ENCODE measurements around the gene RASGRF2. TPM values are rescaled to one million over a fixed set of nuclear protein-coding genes. Genes with fewer than 3 reads are reported as not detected.

Gene RASGRF2
- total RNA-seq (ENCODE audit: unreplicated experiment), result 2.5 TPM
- long read RNA-seq, partial matches to known transcripts, result 0 of 1 reads
- long read RNA-seq, other reads (novel, unspliced or antisense), result 1 of 1 reads

GRCh38 chr5:80959768-80960442, at the start of gene RASGRF2:
Gene RASGRF2, plus strand, starts transcription at chr5:80960363. Its CDS starts 376 bp downstream, at chr5:80960739.
- Mint-ChIP-seq H3K9me3 (ENCODE audit: unreplicated experiment) (peaks cover 6% of the 10 kb centered on the region), H3K4me3 (ENCODE audit: unreplicated experiment) (peak within 1 kb of the TSS; percentile 92), H3K4me1 (ENCODE audit: unreplicated experiment) (peaks cover 27% of the 10 kb centered on the region), H3K36me3 (ENCODE audit: low read depth, unreplicated experiment) (peaks cover 12% of the 10 kb centered on the region), H3K27ac (ENCODE audit: unreplicated experiment) (peak within 1 kb of the TSS; percentile 28), H3K27me3 (ENCODE audit: unreplicated experiment) (peaks cover 9% of the 10 kb centered on the region)
- DNase-seq (ENCODE audit: low spot score), result peak; percentile 56
- no peak for TF ChIP-seq CTCF (IDR thresholded peaks at IDR 0.05; ENCODE audit: unreplicated experiment)

GRCh38 chr5:80912479-80912878, 47.7 kb upstream of the RASGRF2 start:
- no peak for DNase-seq (ENCODE audit: low spot score)
- peaks cover 4% of the 10 kb centered on the region for H3K4me1 Mint-ChIP-seq (ENCODE audit: unreplicated experiment)
- no peaks in the 10 kb centered on the region for H3K9me3 Mint-ChIP-seq (ENCODE audit: unreplicated experiment)
- H3K27me3 Mint-ChIP-seq (ENCODE audit: unreplicated experiment), result no peaks in the 10 kb centered on the region
- H3K4me3 Mint-ChIP-seq (ENCODE audit: unreplicated experiment), result no peak overlapping the region
- H3K27ac Mint-ChIP-seq (ENCODE audit: unreplicated experiment), result no peak overlapping the region
- H3K36me3 Mint-ChIP-seq (ENCODE audit: low read depth, unreplicated experiment), result peaks cover 4% of the 10 kb centered on the region
- no peak for TF ChIP-seq CTCF (IDR thresholded peaks at IDR 0.05; ENCODE audit: unreplicated experiment)

DNA sequence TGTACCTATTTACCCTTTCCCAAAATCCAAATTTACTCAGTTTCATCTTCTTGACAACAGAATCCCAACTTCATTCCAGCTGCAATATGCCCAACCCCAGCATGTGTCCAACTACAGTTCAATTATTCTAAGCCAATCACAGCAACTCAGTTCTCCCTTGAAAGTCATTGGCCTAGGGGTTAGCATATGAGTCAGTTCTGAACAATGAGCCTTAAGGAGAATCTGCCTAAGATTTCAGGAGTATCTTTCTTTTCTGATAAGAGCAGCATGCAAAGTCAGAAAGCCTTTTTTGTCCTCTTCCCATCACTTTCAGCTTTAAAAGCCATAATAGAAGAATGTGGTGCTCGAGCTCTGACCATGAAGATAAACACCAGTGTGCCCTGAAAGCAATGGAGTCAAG, 44.4 kb upstream of the RASGRF2 start:
- no peaks in the 10 kb centered on the region for H3K9me3 Mint-ChIP-seq (ENCODE audit: unreplicated experiment)
- no peaks in the 10 kb centered on the region for H3K27me3 Mint-ChIP-seq (ENCODE audit: unreplicated experiment)
- no peak overlapping the region for H3K27ac Mint-ChIP-seq (ENCODE audit: unreplicated experiment)

GRCh38 chr5:80916676-80917075, 43.5 kb upstream of the RASGRF2 start:
- TF ChIP-seq CTCF (IDR thresholded peaks at IDR 0.05; ENCODE audit: unreplicated experiment), result no peak
- Mint-ChIP-seq H3K36me3 (ENCODE audit: low read depth, unreplicated experiment) (peaks cover 4% of the 10 kb centered on the region), H3K4me3 (ENCODE audit: unreplicated experiment) (no peak overlapping the region), H3K9me3 (ENCODE audit: unreplicated experiment) (no peaks in the 10 kb centered on the region), H3K27me3 (ENCODE audit: unreplicated experiment) (no peaks in the 10 kb centered on the region), H3K27ac (ENCODE audit: unreplicated experiment) (no peak overlapping the region), H3K4me1 (ENCODE audit: unreplicated experiment) (peaks cover 9% of the 10 kb centered on the region)
- no peak for DNase-seq (ENCODE audit: low spot score)

More for the DNA sequence above, 44.4 kb upstream of the RASGRF2 start:
- peaks cover 9% of the 10 kb centered on the region for H3K4me1 Mint-ChIP-seq (ENCODE audit: unreplicated experiment)
- peaks cover 4% of the 10 kb centered on the region for H3K36me3 Mint-ChIP-seq (ENCODE audit: low read depth, unreplicated experiment)
- no peak overlapping the region for H3K4me3 Mint-ChIP-seq (ENCODE audit: unreplicated experiment)
- no peak for TF ChIP-seq CTCF (IDR thresholded peaks at IDR 0.05; ENCODE audit: unreplicated experiment)
- no peak for DNase-seq (ENCODE audit: low spot score)

DNA sequence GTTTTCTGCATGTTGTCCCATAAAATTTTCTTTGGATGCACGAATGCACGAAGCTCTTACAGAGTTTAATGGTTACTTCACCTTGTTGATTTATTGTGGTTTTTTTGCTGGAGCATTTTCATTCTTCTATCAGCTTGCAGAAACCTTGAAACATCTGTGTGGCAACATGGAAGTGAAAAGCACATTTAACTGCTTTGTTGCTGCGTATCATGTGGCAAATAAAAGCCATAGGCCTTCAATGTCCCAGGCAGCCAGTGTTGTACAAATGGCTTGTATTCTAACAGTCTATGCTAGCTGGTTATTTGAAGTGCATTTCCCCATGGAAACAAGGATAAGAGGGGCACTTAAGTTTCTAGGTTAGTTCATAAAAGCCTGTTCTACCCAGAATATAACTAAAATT, 42.5 kb upstream of the RASGRF2 start:
- TF ChIP-seq CTCF (IDR thresholded peaks at IDR 0.05; ENCODE audit: unreplicated experiment), result no peak
- no peak for DNase-seq (ENCODE audit: low spot score)
- H3K4me3 Mint-ChIP-seq (ENCODE audit: unreplicated experiment), result no peak overlapping the region
- no peak overlapping the region for H3K27ac Mint-ChIP-seq (ENCODE audit: unreplicated experiment)
- H3K36me3 Mint-ChIP-seq (ENCODE audit: low read depth, unreplicated experiment), result no peaks in the 10 kb centered on the region
- no peaks in the 10 kb centered on the region for H3K9me3 Mint-ChIP-seq (ENCODE audit: unreplicated experiment)
- peaks cover 9% of the 10 kb centered on the region for H3K4me1 Mint-ChIP-seq (ENCODE audit: unreplicated experiment)
- no peaks in the 10 kb centered on the region for H3K27me3 Mint-ChIP-seq (ENCODE audit: unreplicated experiment)
